ENCODE results near the gene PLCD1. TPM values are rescaled to one million over a fixed set of nuclear protein-coding genes. Genes with fewer than 3 reads are reported as not detected.

Gene PLCD1
- polyA plus RNA-seq, 4 donors: 14.5 to 30.3 (median 20.1) TPM

GRCh38 chr3:38018296-38019266 is 10.9 kb downstream of the PLCD1 start:
- no peak for DNase-seq (ENCODE audit: low read depth in 4 of 4, low spot score in 3 of 4)

DNA sequence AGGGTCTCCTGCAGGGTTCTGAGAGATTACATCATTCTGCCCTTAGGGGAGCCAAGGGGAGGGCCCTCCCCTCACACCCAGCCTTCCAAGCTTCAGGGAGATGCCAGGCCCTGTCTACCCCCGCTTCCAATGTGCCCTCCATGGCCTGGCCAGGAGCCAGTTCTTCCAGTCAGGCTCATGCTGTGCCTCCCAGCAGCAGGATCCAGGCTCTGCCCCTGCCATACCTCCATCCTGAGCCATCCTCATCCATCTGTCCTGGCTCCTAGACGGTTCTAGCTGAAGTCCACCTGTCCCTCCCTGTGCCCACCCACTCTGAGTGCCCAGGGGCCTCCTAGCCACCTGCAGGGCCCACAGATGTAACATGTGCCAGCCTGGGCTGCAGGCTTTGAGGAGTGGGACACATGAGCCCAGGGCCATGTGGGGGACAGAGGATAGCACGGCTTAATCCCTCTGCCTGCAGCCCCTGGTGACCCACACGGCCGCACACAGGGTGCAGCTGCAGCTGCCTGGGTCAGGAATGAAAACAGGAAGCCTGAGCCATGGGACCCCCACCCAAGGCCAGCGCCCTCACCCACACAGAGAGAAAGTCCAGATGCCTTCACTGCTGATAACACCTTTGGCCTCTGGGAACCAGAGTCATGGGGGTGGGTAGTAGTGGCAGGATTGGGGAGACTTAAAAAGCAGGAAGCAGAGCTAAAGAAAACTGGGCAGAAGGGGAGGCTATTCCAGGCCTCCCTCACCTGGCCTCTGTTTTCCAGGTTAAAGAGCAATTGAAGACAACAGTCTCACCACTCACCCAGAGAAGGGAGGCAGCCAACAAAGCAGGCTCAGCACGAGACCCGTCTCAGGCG is 11.8 kb downstream of the PLCD1 start:
- DNase-seq (ENCODE audit: low read depth in 4 of 4, low spot score in 3 of 4): no peak

DNA sequence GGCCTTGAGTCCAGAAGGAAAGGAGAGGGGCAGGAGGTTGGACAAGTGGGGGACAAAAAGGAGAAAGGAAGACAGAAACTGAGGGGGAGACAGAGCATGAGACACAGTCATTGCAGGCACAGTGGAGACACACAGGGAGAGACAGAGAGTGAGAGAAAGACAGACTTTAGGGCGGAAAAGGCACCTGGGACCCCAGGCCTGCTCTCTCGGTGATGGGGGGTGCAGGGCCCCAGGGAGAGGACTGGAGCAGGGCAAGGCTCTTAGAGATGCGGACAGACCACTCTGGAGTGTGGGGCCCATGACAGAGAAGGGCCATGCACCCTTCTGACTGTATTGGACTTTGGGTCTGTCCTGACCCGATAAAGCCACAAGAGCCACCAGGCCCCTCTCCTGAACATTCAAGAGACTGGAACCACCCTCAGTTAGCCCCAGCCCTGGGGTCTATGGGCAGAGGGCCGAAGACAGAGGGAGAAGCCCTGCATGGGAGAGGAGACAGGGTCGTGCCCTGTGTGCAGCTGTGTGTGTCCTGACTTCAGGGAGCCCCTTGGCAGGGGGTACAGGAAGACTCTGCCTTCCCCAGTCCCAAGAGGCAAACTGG is 12.5 kb downstream of the PLCD1 start:
- no peak for DNase-seq (ENCODE audit: low read depth in 4 of 4, low spot score in 3 of 4)

DNA sequence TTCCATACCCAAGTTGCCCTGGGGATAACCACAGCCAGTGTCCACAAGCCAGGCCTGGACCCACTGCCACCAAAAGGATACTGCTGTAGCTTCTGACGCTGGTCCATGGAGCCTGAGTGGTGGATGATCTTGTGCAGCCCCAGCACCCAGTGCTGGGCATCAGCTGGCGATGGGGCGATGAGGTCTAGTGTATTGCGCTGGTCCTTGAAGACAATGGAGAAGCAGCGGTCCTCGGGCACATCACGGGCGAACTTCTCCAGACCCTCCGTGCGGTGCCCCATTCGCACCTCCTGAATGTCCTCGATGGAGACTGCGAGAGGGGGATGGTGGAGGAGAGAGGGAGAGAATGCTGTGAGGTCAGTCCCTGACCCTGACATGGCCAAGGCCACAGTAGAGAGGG is 13.0 kb downstream of the PLCD1 start:
- no peak for DNase-seq (ENCODE audit: low read depth in 4 of 4, low spot score in 3 of 4)

DNA sequence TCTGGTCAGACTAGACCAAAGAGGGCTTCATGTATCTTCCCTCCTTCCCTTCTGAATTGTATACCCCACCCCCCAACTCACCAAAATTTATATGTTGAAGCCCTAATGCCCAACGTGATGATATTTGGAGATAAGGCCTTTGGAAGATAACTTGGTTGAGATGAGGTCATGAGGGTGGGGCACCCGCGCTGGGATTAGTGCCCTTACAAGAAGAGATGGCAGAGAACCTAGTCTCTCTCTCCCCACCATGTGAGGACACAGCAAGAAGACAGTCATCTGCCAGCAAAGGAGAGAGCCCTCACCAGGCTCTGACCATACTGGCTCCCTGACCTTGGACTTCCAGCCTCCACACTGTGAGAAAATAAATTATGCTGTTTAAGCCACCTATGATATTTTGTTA is 13.5 kb downstream of the PLCD1 start:
- DNase-seq (ENCODE audit: low read depth in 4 of 4, low spot score in 3 of 4): no peak

DNA sequence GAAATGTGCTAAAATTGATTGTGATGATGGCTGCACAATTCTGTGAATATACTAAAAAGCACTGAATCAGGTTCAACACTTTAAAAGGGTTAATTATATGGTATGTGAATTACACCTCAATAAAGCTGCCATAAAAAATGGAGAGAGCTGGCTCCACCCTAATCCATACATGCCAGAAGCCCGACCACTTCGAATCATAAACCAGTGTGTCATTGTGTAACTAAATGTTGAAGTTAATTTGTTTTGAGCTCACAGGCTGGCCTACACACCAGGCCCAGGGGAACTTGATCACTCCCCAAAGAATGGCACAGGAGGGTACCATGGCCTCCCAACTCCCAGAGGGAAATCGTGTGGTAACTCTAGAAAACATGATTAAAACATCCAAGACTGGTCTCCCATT is 14.0 kb downstream of the PLCD1 start:
- no peak for DNase-seq (ENCODE audit: low read depth in 4 of 4, low spot score in 3 of 4)

DNA sequence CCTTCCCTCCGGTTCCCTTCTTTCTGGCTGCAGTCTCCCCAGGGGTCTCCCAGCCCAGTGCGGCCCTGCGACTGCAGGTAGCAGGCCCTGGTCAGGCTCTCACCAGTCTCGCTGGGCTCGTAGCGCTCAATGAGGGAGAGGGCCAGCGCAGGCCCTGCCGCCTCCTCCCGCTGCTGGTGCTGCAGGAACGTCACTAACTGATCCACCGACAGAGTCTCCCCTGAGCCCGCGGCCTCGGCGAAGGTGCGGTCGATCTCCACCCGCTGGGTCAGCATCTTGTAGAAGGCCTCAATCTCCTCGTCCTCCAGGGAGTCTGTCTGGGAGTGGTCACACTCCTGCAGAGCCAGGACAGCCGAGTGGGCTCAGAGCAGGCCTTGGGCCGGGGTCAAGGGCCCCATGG is 18.3 kb downstream of the PLCD1 start:
- DNase-seq (ENCODE audit: low read depth in 4 of 4, low spot score in 3 of 4): no peak

DNA sequence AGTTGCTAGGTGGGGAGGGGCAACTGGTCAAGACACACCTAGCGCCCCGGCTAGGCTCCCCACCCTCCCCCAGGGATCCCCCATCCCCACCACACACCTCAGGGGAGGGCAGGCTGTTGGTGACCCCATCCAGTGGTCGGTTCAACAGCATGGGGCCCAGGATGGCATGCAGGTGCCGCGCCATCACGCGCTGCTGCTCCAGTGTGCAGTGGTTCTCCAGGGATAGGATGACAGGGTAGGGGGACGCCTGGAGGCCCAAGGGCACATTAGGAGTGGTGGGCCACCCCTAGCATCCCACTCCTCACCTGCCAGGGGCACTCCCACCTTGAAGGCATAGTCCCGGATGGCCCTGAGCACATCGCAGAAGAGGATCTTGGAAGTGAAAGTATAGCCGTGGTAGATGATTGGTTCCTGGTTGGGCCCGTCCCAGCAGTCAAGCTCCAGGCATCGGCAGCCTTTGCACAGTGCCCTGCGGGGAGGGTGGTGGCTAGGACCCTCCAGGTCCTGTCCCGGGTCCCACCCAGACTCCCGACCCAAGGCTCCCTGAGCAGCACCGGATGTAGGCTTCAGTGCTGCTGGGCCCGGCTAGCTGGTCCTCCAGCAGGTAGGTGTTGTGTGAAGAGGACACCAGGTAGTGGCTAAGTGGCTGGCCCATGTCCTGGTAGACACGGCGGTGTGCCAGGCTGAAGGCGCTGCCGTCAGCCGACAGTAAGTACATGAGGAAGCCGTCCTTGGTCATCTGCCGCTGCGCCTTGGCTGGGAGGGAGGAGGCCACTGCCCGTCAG is 19.4 kb downstream of the PLCD1 start:
- DNase-seq (ENCODE audit: low read depth in 4 of 4, low spot score in 3 of 4): no peak

DNA sequence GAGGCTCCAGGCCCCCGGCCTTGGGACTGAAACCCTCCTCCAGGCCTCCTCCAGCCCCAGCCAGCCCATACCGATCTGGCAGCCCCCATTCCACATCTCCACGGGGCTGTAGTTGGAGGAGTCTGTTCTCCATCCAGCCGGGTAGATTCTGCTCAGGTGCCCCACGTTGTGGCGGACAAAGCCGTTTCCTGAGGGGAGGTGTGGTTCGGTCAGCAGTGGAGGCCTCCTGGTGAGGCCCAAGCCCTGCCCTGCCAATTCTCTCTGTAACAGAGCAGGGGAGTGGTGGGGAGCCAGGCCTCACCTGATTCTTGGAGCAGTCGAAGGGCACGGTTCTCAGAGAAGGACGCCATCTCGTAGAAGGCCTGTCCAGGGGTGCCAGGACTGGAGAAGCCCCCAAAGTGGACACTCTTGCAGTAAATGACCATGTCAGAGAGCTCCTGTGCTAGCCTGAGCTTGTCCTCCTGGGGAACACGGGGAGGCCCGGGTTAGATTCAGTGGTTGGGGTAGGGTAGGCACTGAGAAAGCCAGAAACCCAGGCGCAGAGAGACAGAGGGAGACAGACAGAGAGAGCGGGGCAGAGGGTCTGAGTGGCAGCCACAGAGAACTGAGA is 20.4 kb downstream of the PLCD1 start:
- DNase-seq (ENCODE audit: low read depth in 4 of 4, low spot score in 3 of 4): no peak

DNA sequence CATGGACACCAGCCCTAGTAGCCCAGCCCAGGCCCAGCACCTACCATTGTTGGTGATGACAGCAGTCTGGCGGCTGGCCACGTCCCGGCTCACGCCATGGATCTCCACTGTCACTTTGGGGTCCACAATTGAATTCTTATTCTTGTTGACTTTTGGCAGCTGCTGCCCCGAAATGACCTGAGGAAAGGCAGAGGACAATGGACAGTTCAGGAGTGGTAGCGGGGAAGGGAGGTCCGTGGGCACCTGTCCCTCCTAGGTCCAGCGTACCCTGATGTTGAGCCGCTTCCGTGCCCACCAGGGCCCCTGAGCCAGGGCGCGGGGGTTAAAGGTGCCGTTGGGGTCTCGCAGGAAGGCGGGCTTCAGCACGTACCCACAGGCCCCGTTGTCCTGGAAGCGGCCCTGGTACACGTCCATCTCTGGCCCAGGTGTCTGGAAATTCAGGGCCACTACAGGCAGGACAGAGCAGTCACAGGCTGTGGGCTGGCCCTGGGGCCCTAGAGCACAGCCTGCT is 21.2 kb downstream of the PLCD1 start:
- no peak for DNase-seq (ENCODE audit: low read depth in 4 of 4, low spot score in 3 of 4)

DNA sequence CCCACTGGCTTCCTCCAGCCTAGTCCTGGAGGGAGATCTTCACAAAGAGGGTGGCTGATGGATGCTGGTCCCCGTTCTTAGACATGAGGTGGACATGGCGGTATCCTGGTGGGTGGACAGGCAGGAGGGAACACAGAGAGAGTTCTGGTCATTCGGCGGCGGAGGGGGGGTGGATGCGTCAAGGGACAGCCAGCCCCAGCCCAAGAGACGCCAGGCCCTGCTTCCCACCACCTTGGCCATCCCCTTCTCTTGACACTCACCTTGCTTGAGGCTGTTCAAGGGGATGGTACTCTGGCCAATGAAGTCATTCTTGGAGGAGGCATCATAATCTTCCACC is 21.7 kb downstream of the PLCD1 start:
- no peak for DNase-seq (ENCODE audit: low read depth in 4 of 4, low spot score in 3 of 4)

DNA sequence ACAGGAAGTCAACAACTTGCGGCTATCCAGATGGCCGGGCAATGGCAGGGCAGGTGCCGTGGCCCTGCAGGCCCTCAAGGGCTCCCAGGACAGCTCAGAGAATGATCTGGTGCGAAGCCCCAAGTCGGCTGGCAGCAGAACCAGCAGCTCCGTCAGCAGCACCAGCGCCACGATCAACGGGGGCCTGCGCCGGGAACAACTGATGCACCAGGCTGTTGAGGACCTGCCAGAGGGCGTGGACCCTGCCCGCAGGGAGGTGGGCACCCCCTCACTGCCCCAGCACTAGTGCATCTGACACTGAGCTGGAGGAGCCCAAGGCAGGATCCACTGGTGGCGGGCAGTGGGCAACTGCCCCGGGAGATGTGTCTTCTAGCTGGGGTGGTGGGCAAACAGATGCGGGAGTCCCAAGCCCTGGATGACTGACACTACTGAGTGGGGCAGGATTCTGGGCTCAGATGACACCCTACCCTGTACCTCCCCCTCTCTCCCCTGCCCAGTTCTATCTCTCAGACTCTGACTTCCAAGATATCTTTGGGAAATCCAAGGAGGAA is 22.9 kb downstream of the PLCD1 start:
- DNase-seq (ENCODE audit: low read depth in 4 of 4, low spot score in 3 of 4): no peak

GRCh38 chr3:38006031-38006430 is 23.4 kb downstream of the PLCD1 start:
- no peak for DNase-seq (ENCODE audit: low read depth in 4 of 4, low spot score in 3 of 4)

DNA sequence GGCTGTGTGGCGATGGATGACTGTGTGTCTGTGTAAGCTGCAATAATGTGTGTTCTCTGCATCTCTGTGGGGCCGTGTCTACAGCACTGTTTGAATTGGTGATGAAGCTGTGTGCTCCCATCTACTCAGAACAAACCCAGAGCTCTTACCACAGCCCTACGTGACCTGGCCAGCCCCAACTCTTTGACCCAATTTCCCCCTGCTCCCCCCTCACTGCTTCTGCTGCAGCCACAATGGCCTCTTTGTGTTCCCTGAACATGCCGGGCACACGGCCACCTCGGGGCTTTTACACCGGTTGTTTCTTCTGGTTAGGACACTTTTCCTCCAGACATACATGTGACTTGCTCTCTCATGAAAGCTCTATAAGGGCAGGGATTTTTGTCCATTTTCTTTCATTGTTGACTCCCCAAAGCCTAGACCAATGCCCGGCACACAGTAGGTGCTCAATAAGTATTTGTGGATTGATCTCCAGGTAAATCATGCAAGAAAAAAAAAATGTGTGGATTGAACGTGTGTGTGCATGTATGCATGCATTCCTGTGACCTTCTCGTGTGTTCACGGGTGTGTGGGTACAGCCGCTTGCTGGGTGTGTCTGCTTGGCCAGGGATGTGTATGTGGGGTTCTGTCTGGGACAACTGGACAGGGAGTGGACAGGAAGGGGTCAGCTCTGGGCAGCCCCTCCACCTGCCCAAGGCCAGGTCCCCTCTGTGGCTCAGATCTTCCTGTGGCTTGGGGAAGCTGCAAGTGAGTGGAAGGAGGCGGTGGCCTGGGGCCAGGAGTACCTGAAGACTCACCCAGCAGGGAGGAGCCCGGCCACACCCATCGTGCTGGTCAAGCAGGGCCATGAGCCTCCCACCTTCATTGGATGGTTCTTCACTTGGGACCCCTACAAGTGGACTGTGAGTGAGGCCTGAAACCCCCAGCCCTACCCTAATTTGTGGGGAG is 24.1 kb downstream of the PLCD1 start:
- no peak for DNase-seq (ENCODE audit: low read depth in 4 of 4, low spot score in 3 of 4)

DNA sequence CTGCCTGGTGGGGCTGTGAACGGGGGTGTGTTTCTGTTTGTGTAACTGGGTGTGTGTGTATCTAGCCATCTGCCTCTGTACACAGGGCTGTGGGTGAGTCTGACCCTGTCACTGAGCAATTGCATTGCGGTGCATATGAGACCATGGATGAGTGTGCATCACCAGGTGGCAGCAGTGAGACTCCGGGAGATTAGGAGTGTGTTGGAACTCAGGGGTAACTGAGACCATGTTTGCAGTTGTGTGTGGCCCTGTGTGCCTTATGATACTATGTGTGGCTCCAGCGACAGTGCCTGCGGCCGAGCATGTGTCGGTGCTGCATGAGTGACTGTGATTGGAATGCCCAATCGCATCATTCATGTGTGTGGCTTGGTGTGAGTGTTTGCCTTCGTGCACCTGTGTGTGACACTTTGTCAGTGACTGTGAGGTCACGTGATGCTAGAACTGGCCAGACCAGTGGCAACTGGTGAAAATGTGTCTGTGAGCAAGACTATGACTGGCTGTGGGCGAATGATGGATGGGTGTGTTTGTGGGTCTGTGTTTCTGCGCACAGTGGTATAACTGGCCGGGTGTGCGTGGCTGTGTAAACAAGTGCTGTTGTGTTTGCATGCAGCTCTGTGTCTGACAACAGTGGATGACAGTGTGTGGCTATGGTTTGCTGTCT is 24.9 kb downstream of the PLCD1 start:
- no peak for DNase-seq (ENCODE audit: low read depth in 4 of 4, low spot score in 3 of 4)

GRCh38 chr3:38003817-38004414 is 25.5 kb downstream of the PLCD1 start:
- DNase-seq (ENCODE audit: low read depth in 4 of 4, low spot score in 3 of 4): no peak

DNA sequence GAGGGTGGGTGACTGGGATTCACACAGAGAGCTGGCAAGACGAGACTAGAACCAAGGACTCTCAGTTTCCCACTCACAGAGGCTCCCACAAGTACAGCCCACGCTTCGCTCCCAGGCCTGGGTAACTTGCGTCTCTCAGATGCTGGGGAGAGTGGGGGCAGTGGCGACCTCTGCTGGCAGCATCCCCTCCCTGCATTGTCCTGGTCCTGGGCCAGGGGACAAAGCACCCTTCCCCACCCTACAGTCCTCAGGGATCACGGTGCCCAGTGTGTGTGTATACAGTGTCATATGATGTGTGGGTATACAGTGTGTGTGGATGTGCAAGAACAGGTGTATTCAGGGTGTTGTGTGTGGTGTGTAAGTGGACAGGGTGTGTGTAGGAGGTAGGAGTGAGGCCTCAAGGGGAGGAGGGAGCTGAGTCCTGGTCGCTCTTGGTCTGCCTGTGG is 26.0 kb downstream of the PLCD1 start:
- no peak for DNase-seq (ENCODE audit: low read depth in 4 of 4, low spot score in 3 of 4)

- DNase-seq (ENCODE audit: low read depth in 4 of 4, low spot score in 3 of 4): no peak
Observed at GRCh38 chr3:38002940-38003339, 26.5 kb downstream of the PLCD1 start.

All from left renal pelvis (tissue), 4 donors.